NCI-H1417 treated with DMSO at 0.1 percent for 48 hours (cell line): ENCODE data around the gene ARHGAP24.
"Not testable (repeated sequence)": the region's sequence is repeated elsewhere in the genome, so short reads cannot be mapped to it uniquely, and the experiment has no call there.

ENCODE experiments used
- DNase-seq: peaks from one replicate; lab custom pipeline; 2025; lab: John Stamatoyannopoulos, UW

The ARHGAP24 gene

DNA sequence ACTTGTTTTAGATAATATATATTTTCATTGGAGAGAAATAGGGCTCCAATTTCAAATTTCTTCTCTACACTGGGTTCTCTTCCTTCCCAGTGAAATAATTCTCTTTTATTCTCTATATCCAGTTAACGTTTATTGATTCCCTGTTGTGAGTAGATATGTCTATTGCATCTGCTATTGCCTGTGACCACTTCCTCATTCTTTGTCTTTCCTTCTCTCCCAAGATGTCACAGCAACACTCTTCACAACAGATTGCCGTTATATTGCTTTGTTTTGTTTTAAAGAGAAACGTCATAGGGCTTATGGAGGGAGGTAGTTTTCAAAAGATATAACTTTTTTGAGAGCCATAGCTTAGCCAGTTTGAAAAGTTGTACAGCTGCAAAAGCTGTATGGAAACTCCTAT is 343.8 kb downstream of the ARHGAP24 start:
- no peak for DNase-seq

GRCh38 chr4:85820101-85820500 is 345.2 kb downstream of the ARHGAP24 start:
- not testable (repeated sequence) for DNase-seq

GRCh38 chr4:85821688-85822455 is 346.9 kb downstream of the ARHGAP24 start:
- no peak for DNase-seq

DNA sequence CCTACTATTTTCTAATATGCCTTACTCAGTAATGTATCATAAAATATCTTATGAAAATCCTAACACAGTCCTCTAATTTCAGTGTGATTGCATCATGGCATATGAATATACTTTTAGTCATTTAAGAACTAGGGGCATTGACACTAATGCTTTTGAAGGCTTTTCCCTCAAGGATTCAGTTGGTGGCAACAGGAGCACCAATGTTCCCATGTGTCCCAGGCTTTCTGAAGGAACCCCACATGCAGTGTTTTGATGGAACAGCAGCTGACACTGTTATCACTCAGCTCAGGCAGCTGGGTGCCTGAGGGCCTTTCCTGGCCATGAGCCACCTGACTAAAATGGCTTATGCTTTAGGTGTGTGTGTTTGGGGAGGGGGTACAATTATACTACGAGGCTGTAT is 348.3 kb downstream of the ARHGAP24 start:
- DNase-seq = no peak

DNA sequence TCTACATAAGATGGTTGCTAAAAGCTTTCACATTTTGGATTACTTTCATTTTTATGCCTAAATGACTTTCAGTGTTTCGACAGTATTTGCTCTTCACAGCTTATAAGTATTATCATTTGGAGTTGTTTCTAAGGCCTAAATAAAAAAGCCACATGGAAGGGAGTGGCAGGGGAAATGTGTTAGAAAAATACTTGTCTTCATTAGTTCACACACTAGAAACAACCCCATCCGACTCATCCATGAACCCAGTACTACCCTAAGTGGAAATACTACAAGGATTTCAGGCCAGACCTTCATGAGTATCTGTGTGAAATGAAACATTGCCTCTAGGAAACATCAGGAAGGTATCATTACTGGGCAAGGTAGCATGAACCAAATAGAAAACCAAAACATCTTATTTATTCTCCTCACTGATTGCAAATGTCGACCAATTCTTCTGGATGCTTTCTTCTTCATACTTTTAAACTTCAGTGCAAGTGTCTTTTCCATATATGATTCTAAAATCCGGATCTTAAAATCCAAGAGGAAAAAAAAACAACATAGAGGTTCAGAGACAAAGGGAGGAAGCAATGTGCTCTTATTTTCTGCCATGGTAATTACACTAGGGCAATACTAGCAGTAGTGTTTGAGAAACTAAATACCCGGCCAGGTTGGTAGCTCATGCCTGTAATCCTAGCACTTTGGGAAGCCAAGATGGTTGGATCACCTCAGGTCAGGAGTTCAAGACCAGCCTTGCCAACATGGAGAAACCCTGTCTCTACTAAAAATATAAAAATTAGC is 349.4 kb downstream of the ARHGAP24 start:
- no peak for DNase-seq

GRCh38 chr4:85826060-85826678 is 351.2 kb downstream of the ARHGAP24 start:
- peak; percentile 25 for DNase-seq

DNA sequence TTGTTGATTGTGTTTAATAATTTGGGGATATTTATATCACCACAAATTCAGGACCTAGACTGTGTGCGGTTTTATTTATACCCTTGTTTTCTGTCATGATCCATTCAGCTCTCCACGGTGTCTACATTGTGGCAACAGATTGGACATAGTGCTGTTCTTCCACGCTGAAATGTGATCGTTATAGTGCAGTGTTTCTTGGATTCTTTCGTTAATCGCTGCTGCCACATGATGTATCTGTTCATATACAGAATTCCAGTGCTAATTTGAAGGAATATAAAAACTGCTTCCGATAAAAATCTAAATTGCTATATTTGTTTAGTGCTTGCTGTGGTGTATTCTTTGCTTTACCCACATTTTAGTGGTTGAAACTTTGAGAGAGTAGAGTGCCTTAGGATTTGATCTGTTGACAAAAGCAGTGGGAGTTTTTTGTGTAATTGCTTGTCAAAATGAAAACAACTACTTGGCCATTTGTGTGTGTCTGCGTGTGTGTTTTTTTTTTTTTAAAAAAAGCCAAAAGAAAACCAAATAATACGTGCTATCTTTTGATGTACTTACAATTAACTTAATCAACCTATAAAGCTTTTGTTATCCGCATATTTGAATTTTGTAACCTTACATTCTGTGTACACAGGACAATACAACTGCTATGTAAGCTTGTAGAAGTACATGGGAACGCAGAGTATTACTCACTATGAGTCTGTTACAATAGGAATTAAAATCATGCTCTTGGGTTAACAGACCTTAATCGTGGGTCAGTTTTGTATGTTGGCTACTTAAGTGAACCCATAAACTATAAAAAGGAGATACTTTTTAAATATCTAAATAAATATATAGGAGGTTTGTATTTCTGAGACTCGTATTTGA is 353.3 kb downstream of the ARHGAP24 start:
- DNase-seq = peak; percentile 47

DNA sequence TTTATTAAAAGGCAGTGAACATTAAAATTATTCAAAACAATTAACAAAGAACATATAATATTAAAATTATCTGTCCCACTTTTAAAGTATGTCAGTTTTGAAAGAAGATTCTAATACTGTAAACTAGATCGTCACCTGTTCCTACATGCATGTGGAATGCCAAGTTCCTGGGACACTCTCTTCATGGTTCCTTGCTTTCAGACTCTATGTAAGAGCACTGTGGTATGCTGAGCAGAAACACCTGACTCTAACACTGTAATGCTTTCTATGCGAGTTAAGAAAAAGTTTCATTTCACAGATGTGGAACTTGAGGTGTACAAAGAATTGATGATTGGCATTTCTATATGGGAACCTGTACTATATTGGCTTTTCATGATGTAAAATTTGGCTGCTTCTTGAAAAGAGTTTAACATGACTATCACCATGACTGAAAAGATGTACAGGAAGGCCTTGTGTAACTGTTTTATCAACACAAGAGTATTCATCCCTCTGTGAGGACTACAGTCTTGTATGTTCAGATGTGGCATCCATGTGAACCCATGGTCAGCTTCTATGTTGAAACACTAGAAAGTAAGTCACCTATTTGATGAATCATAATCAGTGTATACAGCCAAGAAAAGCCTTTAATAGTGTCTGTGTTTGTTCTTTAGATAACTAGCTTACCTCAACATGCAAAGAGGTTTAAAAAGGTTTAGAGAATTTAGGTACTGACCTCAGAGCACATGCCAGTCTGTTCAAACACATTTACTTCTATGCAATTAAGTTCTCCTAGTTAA is 354.5 kb downstream of the ARHGAP24 start:
- DNase-seq = no peak

- DNase-seq = no peak
These were observed 356.7 kb downstream of the ARHGAP24 start for GRCh38 chr4:85831647-85832046.

- no peak for DNase-seq
These were observed 358.4 kb downstream of the ARHGAP24 start for GRCh38 chr4:85833302-85833701.

DNA sequence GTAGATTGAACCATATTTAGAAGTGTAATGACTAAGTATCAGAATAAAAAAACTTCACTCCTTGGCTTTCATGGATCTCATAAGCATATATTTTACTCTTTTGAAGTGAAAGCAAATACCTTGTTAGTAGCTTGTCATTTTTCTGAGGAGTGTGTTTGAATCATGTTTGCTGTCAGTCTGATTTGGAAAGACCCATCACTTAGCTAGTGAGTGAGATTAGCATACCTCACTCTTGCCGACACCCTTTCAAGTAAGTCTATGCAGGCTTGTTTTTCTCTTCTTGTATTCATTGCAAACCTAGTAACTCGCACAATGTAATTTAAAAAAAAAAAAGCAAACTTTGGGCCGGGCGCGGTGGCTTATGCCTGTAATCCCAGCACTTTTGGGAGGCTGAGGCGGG is 360.0 kb downstream of the ARHGAP24 start:
- DNase-seq = no peak

- DNase-seq = no peak
These were observed 361.9 kb downstream of the ARHGAP24 start for GRCh38 chr4:85836588-85837438.

GRCh38 chr4:85837439-85837733 is 362.4 kb downstream of the ARHGAP24 start:
- DNase-seq = no peak

- DNase-seq = not testable (repeated sequence)
These were observed 365.1 kb downstream of the ARHGAP24 start for GRCh38 chr4:85839981-85840451.

- no peak for DNase-seq
These were observed 367.6 kb downstream of the ARHGAP24 start for GRCh38 chr4:85842540-85842939.

DNA sequence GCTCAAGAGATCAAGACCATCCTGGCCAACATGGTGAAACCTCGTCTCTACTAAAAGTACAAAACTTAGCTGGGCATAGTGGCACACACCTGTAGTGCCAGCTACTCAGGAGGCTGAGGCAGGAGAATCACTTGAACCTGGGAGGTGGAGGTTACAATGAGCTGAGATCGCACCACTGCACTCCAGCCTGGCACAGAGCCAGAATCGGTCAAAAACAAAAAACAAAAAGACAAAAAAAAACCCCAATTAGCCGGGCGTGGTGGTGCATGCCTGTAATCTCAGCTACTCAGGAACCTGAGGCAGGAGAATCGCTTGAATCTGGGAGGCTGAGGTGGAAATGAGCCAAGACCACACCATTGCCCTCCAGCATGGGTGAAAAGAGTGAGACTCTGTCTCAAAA is 378.8 kb downstream of the ARHGAP24 start:
- not testable (repeated sequence) for DNase-seq

GRCh38 chr4:85854546-85854945 is 379.6 kb downstream of the ARHGAP24 start:
- DNase-seq = no peak

GRCh38 chr4:85860066-85860740 is 385.3 kb downstream of the ARHGAP24 start:
- no peak for DNase-seq

DNA sequence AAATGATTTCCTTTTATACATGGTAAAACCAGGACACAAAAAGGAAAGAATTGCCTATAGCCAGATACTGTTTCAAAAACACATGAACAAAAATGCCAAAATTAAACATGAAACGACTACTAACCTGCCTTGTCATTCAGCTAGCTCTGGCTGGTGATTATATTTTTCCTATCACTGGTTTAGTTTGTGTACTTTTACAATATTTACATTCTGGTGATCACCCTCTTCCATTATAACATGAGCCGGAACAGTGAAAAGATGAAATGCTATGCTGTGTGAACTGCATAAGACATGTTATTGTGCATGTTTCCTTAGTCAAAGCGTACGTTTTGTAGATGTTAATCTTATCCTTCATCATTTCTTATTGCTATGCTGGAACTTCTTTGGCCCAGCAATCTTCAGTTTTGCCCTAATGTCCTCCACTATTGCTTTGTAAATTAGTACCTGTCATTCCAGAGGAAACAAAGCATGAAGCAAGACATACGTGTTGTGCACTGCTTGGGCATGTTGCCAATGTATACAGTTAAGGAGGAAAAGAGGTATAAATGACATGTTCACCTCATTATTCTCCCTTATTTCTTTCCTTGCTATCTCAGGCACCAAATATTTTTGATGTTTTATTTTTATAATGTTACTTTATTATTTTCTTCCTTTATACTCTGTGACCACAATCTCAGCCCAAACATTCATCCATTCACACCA is 386.3 kb downstream of the ARHGAP24 start:
- peak; percentile 36 for DNase-seq
